GM12891 (cell line): ENCODE data around the gene CPA1.

Experiments
- PAX5 ChIP-seq: IDR thresholded peaks from 2 replicates; pipeline ENCODE4 v1.6.1; 2011; ENCODE audit warnings: low read length, moderate library complexity, mild to moderate bottlenecking; ENCODE audit not compliant: insufficient read depth, severe bottlenecking
- POLR2A ChIP-seq: IDR thresholded peaks from 2 replicates; pipeline ENCODE4 v1.6.1; 2011; ENCODE audit warnings: low read depth, low read length, control low read depth
- POLR2AphosphoS5 ChIP-seq: IDR thresholded peaks from 2 replicates; pipeline ENCODE4 v1.6.1; 2011; ENCODE audit warnings: low read depth, low read length, control low read depth
- POU2F2 ChIP-seq: IDR thresholded peaks from 2 replicates; pipeline ENCODE4 v1.6.1; 2011; ENCODE audit warnings: low read depth, mild to moderate bottlenecking, control low read depth, low read length, moderate library complexity
- TAF1 ChIP-seq: IDR thresholded peaks from 2 replicates; pipeline ENCODE4 v1.6.1; 2011; ENCODE audit warnings: low read depth, low read length, control low read depth

GRCh38 chr7:130381468-130382312 lies 1.4 kb downstream of the CPA1 start:
- TF ChIP-seq TAF1 (no peak), POLR2A (no peak), PAX5 (no peak), POLR2AphosphoS5 (no peak), POU2F2 (no peak)
